ENCODE data around the gene ADH6.

The ADH6 gene

DNA sequence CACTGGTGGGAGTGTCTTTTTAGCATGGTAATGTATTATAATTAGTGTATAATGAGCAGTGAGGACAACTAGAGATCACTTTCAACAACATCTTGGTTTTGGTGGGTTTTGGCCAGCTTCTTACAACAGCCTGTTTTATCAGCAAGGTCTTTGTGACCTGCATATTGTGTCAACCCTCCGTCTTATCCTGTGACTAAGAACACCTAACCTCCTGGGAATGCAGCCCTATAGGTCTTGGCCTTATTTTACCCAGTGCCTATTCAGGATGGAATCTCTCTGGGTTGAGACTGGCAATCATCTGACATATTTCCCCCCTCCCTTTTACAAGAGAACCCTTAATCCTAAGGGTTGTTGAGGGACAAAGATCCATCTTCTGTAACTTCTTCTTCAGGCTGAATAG is 53.1 kb downstream of the ADH6 start:
- H3K27ac ChIP-seq (ENCODE audit: low read length), result no peak overlapping the region
- H3K4me2 ChIP-seq (ENCODE audit: insufficient read depth, low read length), result no peak overlapping the region
- no peak overlapping the region for H3K4me3 ChIP-seq (ENCODE audit: low read depth in 1 of 2, low read length in 2 of 2)
- no peak overlapping the region for H3K9ac ChIP-seq (ENCODE audit: low read depth, low read length)
- no peak for ATAC-seq (ENCODE audit: insufficient read depth, low read depth)
- H4K20me1 ChIP-seq (ENCODE audit: insufficient read depth, low read length), result no peaks in the 10 kb centered on the region
- H2AFZ ChIP-seq (ENCODE audit: low read depth, low read length), result no peak overlapping the region
- H3K9me3 ChIP-seq (ENCODE audit: insufficient read depth, low read length, severe bottlenecking), result no peaks in the 10 kb centered on the region
- no peaks in the 10 kb centered on the region for H3K4me1 ChIP-seq (ENCODE audit: insufficient read depth, low read length)
- H3K79me2 ChIP-seq (ENCODE audit: insufficient read depth, low read length), result no peaks in the 10 kb centered on the region
- DNase-seq, result no peak
- H3K27me3 ChIP-seq (ENCODE audit: insufficient read depth, low read length, poor library complexity), result no peaks in the 10 kb centered on the region
- no peak for TF ChIP-seq EZH2 (IDR thresholded peaks at IDR 0.05; ENCODE audit: borderline replicate concordance, low read depth, low read length, severe bottlenecking)
- TF ChIP-seq, protein P1, sequence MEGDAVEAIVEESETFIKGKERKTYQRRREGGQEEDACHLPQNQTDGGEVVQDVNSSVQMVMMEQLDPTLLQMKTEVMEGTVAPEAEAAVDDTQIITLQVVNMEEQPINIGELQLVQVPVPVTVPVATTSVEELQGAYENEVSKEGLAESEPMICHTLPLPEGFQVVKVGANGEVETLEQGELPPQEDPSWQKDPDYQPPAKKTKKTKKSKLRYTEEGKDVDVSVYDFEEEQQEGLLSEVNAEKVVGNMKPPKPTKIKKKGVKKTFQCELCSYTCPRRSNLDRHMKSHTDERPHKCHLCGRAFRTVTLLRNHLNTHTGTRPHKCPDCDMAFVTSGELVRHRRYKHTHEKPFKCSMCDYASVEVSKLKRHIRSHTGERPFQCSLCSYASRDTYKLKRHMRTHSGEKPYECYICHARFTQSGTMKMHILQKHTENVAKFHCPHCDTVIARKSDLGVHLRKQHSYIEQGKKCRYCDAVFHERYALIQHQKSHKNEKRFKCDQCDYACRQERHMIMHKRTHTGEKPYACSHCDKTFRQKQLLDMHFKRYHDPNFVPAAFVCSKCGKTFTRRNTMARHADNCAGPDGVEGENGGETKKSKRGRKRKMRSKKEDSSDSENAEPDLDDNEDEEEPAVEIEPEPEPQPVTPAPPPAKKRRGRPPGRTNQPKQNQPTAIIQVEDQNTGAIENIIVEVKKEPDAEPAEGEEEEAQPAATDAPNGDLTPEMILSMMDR (IDR thresholded peaks at IDR 0.05; ENCODE audit: borderline replicate concordance, extremely low read depth, low read length, poor library complexity, severe bottlenecking), result no peak
- H3K36me3 ChIP-seq (ENCODE audit: insufficient read depth, low read length), result no peaks in the 10 kb centered on the region

DNA sequence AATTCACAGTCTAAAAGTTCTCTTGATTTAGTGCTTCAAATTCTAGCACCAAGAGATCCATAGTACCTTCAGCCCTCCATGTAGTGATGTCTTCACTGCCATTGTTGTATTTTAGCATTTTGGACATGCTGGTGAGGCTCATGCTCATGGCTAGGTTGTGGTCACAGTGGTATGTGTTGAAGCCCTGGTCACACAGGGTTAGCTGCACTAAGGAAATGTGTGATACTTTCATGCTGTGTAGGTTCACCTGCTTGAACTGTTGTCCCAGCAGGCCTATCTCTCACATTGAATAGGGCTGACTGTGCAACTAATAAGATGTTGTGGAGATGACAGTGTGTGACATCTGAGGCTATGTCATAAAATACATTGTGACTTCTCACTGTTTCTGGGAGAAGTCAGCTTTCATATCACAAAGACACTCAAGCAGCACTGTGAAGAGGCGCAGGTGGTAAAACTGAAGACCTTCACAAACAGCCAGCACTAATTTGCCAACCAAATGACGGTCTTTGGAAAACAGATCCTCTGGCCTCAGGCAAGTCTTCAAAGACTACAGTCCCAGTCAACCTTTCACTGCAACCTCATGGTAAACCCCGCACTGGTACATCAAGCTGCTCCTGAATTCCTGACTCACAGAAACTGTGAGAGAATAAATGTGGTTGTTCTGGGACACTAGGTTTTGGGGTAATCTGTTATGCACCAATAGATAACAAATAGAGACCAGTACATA is 57.5 kb downstream of the ADH6 start:
- H3K36me3 ChIP-seq (ENCODE audit: insufficient read depth, low read length), result no peaks in the 10 kb centered on the region
- DNase-seq (no peak), ATAC-seq (ENCODE audit: insufficient read depth, low read depth) (no peak)
- H3K79me2 ChIP-seq (ENCODE audit: insufficient read depth, low read length), result no peaks in the 10 kb centered on the region
- no peak overlapping the region for H3K9ac ChIP-seq (ENCODE audit: low read depth, low read length)
- no peak overlapping the region for H3K4me3 ChIP-seq (ENCODE audit: low read depth in 1 of 2, low read length in 2 of 2)
- no peak overlapping the region for H3K27ac ChIP-seq (ENCODE audit: low read length)
- no peak overlapping the region for H2AFZ ChIP-seq (ENCODE audit: low read depth, low read length)
- H3K4me2 ChIP-seq (ENCODE audit: insufficient read depth, low read length), result no peak overlapping the region
- no peaks in the 10 kb centered on the region for H3K4me1 ChIP-seq (ENCODE audit: insufficient read depth, low read length)
- H3K27me3 ChIP-seq (ENCODE audit: insufficient read depth, low read length, poor library complexity), result no peaks in the 10 kb centered on the region
- no peaks in the 10 kb centered on the region for H4K20me1 ChIP-seq (ENCODE audit: insufficient read depth, low read length)
- TF ChIP-seq, protein P1 (IDR thresholded peaks at IDR 0.05; ENCODE audit: borderline replicate concordance, extremely low read depth, low read length, poor library complexity, severe bottlenecking), result no peak
- no peak for TF ChIP-seq EZH2 (IDR thresholded peaks at IDR 0.05; ENCODE audit: borderline replicate concordance, low read depth, low read length, severe bottlenecking)
- H3K9me3 ChIP-seq (ENCODE audit: insufficient read depth, low read length, severe bottlenecking), result no peaks in the 10 kb centered on the region

DNA sequence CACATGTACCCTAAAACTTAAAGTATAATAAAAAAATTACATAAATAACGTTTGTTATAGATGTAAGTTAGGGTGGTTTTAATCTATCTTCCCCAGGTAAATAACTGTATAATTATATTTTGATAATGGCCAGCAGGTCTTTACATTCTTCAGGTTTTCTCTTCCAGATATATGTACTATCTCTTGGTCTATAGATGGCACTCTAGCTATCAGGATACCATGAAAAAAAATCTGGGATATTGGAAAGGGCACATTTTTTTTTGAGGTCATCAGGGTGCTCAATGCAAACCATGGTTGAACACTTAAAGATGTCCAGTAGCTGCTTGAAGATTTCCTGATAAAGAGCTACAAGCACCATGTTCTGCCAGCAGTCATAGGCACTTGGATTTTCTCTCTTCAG is 59.3 kb downstream of the ADH6 start:
- no peak for TF ChIP-seq EZH2 (IDR thresholded peaks at IDR 0.05; ENCODE audit: borderline replicate concordance, low read depth, low read length, severe bottlenecking)
- TF ChIP-seq, protein P1 (IDR thresholded peaks at IDR 0.05; ENCODE audit: borderline replicate concordance, extremely low read depth, low read length, poor library complexity, severe bottlenecking), result no peak

More for the DNA sequence above, 59.3 kb downstream of the ADH6 start:
- H3K27me3 ChIP-seq (ENCODE audit: insufficient read depth, low read length, poor library complexity), result no peaks in the 10 kb centered on the region
- no peak overlapping the region for H2AFZ ChIP-seq (ENCODE audit: low read depth, low read length)
- H3K36me3 ChIP-seq (ENCODE audit: insufficient read depth, low read length), result no peaks in the 10 kb centered on the region
- no peak overlapping the region for H3K4me2 ChIP-seq (ENCODE audit: insufficient read depth, low read length)
- no peak overlapping the region for H3K27ac ChIP-seq (ENCODE audit: low read length)
- ATAC-seq (ENCODE audit: insufficient read depth, low read depth) (no peak), DNase-seq (no peak)
- H3K4me3 ChIP-seq (ENCODE audit: low read depth in 1 of 2, low read length in 2 of 2), result no peak overlapping the region
- no peaks in the 10 kb centered on the region for H3K79me2 ChIP-seq (ENCODE audit: insufficient read depth, low read length)
- no peaks in the 10 kb centered on the region for H3K9me3 ChIP-seq (ENCODE audit: insufficient read depth, low read length, severe bottlenecking)
- no peaks in the 10 kb centered on the region for H4K20me1 ChIP-seq (ENCODE audit: insufficient read depth, low read length)
- H3K4me1 ChIP-seq (ENCODE audit: insufficient read depth, low read length), result no peaks in the 10 kb centered on the region
- H3K9ac ChIP-seq (ENCODE audit: low read depth, low read length), result no peak overlapping the region
